Ecto neural progenitor cell (in vitro differentiated cells): ENCODE measurements around the gene MCOLN1.

Experiments used
- DNase-seq: peaks from one replicate; pipeline ENCODE4 v3.0.0-alpha.2; 2018; ENCODE audit warnings: low spot score

MCOLN1 gene

DNA sequence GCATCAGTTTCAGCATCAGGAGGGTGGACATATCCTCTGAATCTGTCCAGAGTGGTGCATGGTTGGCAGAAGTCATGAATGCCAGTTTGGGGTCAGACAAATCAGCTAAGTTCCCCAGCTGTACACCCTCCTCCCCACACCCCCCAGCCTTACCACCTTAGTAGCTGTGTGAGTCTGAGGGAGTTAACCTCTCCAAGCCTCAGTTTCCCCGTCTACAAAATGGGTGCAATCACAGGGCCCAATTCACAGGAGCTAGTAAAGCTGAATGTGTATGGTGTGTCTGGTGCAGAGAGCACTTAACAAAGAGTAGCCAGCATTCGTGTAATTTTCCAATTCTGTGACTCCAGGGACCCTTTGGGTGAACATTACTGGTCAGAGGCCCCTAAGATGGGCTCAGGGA lies 19.9 kb upstream of the MCOLN1 start:
- no peak for DNase-seq

DNA sequence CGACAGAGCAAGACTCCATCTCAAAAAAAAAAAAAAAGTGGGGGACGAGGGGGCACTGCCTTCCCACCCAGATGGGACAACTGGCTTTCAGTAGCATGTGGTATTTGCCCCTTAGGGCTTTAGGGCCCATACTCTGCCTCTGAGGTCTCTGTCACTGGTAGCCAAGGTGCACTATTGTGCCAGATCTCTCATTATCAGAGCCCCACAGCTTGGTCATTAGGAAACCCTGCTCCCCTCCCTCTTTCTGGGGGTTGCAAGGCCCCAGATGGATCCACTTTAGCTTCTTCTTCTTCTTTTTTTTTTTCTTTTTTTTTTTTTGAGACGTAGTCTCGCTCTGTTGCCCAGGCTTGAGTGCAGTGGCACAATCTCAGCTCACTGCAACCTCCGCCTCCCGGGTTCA lies 17.7 kb upstream of the MCOLN1 start:
- no peak for DNase-seq

DNA sequence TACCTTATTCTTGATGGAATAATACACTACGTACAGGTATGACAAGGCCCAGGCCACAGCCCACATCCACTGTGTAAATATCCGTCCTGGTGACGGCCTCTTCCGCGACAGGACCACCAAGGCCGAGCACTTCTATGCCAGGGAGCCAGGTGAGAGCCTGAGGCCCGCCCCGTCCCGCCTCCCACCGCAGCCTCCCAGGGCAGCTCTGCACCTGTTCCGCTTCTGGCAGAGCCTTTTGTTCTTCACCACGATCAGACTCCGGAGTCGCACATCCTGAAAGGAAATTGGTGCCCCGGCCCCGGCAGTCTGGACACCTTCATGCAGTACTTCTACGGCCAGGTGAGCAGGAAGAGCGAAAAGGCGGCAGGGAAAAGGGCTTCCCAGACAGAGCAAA lies 17.1 kb upstream of the MCOLN1 start:
- no peak for DNase-seq

DNA sequence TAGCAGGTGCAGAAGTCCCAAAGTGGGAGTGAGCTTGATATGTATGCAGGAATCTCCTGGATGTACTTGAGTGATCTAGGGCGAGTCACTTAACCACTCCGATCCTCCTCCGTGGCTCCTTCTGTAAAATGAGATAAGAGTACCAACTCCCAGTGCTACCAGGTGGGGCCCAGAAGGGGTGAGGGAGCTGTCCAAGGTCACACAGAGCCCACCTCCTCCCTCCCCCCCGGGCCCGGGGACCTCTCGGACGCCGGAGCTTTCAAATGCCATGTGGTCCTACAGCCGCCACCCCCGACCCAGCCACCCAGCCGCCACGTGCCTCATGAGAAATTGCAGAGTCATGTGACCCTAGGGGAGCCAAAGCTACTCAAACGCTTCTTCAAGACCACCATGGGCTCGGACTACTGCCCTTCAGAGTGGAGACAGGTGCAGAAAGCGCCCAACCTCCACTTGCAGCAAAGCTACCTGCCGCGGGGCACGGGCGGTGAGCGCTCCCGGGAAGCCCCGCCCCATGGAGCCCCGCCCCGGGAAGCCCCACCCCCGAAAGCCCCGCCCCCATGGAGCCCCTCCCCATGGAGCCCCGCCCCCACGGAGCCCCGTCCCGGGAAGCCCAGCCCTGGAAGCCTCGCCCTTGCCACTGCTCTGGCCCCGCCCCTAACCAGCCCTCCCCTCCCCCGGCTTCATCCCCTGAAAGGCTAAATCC lies 16.6 kb upstream of the MCOLN1 start:
- peak; percentile 82 for DNase-seq

DNA sequence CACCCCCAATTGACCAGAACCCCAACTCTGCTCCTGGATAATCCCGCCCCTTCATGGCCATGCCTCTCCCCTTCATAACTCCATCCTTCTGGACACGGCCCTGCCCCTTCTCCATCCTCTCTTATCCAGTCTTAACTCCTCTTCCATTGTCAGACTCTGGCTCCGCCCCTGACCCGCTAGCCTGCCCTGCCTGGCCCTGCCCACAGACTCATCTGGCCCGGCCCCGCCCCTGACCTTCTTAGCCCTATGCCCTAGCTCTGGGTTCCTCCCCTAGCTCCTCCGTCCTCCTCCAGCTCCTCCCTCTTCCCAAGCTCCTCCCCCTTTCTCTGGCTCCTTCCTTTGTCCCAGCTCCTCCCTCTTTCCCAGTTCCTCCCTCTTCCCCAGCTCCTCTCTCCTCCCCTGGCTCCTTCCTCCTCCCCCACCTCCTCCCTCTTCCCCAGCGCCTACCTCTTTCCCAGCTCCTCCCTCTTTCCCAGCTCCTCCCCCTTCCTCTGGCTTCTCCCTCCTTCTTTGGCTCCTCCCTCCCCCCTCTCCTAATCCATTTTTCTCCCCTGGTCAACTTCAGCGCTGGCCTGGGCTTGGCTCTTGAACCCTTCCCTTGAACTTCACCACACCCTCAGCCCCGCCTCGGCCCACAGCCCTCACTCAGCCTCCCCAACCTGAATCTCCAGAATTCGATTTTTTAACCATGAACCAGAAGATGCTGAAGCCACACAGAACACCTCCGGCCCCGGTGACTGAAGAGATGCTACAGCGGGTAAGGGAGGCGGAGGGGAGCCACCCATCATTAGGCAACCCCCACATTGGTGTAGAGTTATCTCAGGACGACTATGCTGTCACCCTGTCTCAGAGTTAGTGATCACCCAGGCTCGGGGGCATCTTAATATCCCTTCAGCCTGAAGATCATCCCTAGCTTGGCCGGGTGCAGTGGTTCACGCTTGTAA lies 15.8 kb upstream of the MCOLN1 start:
- peak; percentile 88 for DNase-seq

DNA sequence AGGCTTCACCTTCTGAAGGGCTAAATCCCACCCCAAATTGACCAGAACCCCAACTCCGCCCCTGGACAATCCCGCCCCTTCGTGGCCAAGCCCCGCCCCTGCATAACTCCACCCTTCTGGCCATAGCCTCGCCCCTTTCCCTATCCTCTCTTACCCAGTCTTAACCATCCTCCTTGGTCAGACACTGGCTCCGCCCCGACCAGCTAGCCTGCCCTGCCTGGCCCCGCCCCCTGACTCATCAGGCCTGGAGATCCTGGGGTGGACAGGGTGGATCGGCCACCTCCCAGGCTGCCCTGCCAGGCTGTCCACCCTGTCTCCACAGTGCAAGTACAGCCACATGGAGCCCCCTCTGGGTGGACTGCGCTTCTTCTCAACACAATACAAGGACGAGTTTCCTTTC lies 14.5 kb upstream of the MCOLN1 start:
- DNase-seq, result peak; percentile 72

DNA sequence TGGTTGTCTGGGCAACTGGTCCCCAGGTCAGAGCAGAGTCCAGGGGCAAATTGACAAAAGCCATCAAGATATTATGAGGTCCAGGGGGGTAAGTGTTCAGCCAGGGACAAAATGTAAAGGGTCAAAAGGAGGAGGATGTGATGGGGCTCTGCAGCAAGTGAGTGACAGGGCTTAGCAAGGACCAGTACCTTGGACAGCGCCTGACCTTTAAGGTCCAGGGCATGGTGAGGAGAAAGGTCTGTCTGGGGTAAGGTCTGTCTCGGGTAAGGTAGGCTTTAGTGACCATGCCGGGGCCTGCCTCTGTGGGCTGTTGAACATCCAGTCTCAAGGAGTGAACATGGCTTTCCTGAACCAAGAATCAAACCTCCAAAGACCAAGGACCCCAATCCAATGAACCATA lies 12.8 kb upstream of the MCOLN1 start:
- DNase-seq, result no peak

DNA sequence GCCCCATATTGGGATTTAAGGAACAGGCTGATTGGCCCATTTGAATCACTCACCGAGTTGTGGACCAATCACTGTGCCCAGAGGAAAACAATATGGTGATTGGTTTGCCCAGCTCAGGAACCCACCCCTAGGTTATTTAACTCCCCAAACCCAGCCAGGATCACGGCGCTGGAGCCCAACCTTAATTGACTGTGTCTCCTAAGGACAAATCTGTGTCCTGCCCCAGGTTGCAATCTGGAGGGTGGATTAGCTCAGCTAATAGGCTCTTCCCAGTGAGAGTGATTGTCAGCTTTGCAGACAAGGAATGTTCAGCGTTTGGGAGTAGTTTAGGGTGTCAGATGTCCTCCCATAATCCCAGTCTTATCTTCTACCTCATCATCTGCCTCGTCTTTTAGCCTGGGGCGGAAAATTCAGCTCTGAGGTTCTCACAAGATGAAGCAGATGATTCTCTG lies 10.0 kb upstream of the MCOLN1 start:
- DNase-seq, result no peak

DNA sequence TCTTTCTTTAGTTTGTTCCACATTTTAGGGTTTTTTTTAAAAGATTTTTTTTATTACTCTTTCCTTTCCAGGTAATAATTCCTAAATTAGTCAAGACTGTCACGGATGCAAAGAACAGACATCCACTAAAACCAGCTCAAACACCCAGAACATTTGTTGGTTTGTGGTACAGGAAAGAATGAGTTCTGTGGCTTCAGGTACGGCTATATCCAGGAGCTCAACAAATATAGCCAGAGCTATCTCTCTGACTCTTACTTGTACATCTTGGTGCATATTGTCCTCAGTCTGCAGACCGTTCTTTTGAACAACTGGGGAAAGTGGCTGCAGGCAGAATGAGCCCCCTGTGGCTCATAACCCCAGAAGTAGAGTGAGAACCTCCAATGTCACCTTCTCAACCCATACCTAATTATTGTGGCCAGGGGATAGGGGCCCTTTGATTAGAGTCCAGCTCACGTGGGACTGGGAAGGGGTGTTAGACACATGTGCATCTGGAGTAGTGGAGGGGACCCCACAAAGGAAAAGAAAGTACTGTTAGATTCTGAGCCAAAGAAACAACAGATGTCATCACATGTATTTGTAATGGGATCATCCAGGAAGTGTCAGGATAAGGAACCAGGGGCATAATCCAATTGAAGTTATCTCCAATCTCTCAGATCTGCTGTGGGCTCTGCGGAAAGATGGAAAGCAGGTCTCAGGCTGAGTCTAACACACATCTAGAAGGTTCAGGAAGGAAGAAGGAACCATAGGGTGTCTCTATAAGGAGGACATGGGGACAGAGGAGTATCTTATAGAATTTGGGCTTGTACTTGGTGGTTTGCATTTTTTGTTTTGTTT lies 8.4 kb upstream of the MCOLN1 start:
- no peak for DNase-seq

DNA sequence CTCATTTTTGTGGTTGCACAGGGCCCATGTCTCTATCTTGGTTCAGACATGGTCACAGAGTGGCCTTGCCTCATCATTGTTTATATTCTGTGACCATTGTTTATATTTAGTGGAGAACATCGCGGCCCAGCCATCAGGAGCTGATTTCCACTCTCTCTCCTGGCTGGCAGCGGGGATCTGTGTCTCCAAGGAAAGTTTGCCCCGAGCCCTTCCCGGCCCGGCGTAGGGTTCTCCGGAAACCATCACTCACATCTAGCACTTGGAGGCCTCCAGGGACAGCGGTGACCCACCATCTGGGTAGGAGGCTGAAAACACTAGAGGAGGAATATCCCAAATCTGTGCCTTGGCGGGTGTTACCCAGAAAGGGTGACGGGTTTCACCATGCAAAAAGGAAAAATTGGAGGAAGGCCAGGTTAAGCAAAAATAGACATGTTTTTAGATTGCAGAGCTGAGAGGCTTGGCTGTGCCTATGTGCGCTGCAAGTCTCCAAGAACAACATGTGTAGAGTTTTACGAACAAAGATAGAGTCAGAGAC lies 7.2 kb upstream of the MCOLN1 start:
- no peak for DNase-seq

DNA sequence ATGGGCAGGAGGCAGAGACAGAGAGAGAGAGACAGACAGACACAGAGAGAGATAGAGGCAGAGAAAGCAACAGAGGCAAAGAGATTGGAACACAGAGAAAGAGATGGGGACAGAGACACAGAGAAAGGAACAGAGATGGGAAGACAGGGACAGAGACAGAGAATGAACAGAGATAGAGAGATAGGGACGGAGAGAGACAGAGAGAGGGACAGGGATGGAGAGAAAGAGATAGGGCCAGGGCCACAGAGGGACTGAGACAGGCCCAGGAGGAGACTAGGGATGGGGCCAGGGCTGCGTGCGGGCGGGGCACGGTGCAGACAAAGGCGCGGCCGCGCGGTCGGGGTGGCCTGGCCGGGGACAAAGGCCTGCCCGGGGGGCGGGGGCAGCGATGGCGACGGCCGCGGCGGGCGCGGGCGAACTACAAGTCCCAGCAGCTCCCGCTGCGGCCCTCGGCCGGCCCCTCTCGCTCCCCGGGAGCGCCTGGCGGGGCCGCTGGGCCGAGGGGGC lies 6.7 kb upstream of the MCOLN1 start, which contains the start of gene ZNF358:
ZNF358 (plus strand) TSS at position 459 of the 507 bp plus-strand sequence. CDS start 3,140 bp downstream, outside the sequence.
- DNase-seq, result peak; percentile 90

DNA sequence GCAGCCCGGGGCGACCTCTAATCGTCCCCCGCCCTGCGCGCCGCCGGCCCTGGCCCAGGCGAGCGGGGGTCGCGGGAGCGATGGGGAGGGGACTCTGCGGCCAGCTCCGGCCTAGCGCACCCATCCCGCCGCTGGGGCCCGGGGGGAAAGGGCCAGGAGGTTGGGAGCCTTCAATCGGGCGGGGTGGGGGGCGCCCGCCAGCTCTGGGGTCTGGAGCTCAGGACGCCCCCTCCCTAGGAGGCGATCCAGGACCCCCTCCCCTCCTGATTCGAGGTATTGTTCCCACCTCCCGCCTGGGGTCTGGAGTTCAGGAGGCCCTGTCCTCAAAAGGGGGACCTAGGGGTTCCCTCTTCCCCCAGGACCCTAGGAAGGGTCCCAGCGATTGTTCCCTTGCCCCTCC lies 6.1 kb upstream of the MCOLN1 start:
- no peak for DNase-seq

DNA sequence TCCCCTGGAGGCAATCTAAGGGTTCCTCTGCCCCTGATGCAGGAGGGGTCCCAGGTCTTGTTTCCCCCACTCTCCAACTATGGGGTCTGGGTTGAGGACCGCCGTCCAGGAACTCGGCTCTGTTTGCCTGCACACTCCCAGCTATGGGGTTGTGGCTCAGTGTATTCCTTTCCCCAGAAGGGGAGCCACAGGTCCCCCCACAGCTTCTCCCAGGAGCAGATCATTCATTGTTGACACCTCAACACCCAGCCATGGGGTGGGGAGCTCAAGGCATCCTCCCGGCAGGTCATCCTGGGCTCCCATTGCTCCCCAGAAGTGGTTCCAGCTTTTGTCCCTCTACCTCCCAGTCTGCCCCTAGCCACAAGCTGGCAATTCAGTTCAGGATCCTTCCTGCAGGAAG lies 5.5 kb upstream of the MCOLN1 start:
- DNase-seq, result no peak

DNA sequence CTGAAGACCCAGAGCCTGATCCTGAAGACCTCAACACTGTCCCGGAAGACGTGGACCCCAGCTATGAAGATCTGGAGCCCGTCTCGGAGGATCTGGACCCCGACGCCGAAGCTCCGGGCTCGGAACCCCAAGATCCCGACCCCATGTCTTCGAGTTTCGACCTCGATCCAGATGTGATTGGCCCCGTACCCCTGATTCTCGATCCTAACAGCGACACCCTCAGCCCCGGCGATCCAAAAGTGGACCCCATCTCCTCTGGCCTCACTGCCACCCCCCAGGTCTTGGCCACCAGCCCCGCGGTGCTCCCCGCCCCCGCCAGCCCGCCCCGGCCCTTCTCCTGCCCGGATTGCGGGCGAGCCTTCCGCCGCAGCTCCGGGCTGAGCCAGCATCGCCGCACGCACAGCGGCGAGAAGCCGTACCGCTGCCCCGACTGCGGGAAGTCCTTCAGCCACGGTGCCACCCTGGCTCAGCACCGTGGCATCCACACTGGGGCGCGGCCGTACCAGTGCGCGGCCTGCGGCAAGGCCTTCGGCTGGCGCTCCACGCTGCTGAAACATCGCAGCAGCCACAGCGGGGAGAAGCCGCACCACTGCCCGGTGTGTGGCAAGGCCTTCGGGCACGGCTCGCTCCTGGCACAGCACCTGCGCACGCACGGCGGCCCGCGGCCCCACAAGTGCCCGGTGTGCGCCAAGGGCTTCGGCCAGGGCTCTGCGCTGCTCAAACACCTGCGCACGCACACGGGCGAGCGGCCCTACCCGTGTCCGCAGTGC lies 2.9 kb upstream of the MCOLN1 start:
- DNase-seq, result no peak

DNA sequence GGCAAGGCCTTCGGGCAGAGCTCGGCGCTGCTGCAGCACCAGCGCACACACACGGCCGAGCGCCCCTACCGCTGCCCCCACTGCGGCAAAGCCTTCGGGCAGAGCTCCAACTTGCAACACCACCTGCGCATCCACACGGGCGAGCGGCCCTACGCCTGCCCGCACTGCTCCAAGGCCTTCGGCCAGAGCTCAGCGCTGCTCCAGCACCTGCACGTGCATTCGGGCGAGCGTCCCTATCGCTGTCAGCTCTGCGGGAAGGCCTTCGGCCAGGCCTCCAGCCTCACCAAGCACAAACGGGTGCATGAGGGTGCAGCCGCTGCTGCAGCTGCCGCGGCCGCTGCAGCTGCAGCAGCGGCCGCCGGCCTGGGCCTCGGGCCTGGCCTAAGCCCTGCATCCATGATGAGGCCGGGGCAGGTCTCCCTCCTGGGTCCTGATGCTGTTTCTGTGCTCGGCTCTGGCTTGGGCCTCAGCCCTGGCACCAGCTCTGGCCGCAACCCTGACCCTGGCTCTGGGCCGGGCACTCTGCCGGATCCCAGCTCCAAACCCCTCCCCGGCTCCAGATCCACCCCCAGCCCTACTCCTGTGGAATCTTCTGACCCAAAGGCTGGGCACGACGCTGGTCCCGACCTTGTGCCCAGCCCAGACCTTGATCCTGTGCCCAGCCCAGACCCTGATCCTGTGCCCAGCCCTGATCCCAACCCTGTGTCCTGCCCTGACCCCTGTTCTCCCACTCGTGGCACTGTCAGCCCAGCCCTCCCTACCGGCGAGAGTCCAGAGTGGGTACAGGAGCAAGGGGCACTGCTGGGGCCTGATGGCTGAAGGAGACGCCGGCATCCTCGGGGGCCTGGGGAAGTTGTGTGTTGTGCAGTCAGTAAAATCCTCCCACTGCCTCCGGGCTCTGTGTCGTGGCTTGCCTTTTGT lies 2.0 kb upstream of the MCOLN1 start:
- no peak for DNase-seq

DNA sequence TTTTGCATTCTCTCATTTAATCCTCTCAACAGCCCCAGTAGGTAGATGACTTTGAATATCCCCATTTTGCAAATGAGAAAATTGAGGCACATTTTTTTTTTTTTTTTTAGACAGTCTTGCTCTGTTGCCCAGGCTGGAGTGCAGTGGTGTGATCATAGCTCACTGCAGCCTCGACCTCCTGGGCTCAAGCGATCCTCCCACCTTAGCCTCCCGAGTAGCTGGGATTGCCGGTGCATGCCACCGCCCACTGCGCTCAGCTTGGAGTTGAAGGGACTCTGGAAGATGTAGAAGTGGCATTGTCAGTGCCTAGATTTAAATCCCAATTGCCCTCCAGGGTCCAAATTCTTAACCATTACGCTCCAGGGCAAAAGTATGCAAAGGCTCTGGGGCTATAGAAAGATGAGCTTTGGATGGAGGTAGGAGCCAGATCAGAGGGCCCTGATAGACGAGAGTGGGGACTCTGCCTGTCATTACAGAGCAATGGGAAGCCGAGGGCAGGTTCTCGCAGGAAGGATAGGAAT lies 813 bp upstream of the MCOLN1 start:
- DNase-seq, result no peak

DNA sequence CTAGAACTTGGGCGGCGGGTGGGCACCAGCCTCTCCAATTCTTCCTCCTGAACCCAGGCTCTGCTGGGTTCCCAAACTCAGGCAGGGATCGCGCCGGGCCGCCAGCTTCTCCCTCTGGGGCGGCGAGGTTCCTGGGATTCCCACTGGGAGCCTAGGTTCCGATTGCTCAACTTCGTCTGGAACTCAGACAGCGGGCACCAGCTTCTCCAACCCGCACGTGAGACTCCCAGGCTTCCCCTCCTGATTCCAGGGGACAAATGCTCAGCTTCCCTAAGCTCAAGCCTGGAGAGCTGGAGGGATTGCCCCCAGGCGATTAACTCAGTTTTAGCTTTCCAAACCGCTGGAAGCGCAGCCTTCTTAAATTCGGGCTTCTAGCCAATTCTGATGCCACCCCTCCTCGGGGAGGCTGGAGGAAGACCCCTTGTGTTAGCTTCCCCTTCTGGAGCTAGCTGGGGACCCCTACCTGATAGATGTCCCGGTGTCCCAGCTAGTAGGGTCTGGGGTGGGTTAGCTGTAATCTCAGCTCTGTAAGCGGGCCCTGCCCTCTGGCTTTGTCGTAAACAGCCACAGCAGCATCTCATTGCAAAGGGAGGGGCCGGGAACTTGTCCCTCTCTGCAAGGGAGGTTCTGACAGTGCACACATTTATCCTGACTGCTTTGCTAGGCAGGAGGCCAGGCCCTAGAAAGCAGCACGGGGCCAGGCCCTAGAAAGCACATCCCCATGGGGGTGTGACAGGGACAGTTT lies 671 bp downstream of the MCOLN1 start:
- no peak for DNase-seq

DNA sequence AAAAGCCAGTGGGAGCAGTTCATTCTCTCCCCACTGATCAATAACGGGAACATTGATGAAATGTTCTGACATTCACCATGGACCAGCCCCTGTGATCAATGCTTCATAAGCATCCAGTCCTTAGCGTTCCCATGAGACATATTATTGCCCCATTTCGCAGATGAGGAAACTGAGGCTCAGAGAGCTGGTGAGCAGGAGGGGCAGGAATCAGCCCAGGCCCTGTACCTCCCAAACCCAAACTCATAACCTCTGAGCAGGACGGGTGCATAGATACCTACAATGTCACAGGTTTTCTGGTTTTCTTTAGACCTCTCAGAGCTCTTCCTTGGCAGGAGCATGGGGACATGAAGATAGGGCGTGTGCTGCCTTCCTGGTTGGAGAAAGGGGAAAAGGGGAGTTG lies 2.1 kb downstream of the MCOLN1 start:
- DNase-seq, result no peak
